Embryonic facial prominence (tissue), 1 donor: ENCODE results near the gene CAMLG.
"Not testable (repeated sequence)": the region's sequence is repeated elsewhere in the genome, so short reads cannot be mapped to it uniquely, and the experiment has no call there.

Source experiments
- DNase-seq: peaks from one replicate; pipeline ENCODE4 v3.0.0-alpha.2; 2016; ENCODE audit errors: extremely low spot score

The CAMLG gene

GRCh38 chr5:134738133-134738962 is at the start of gene CAMLG:
Gene CAMLG, plus strand, starts transcription at chr5:134738548. Its CDS starts 73 bp downstream, at chr5:134738621.
- DNase-seq = peak; percentile 93

GRCh38 chr5:134690144-134690543 is 48.2 kb upstream of the CAMLG start:
- DNase-seq = not testable (repeated sequence)

- DNase-seq = no peak
Observed at GRCh38 chr5:134692722-134693121, 45.6 kb upstream of the CAMLG start.

GRCh38 chr5:134708301-134708700 is 30.0 kb upstream of the CAMLG start:
- no peak for DNase-seq

GRCh38 chr5:134714120-134714519 is 24.2 kb upstream of the CAMLG start:
- DNase-seq = no peak

GRCh38 chr5:134714541-134714940 is 23.8 kb upstream of the CAMLG start:
- DNase-seq = no peak

DNA sequence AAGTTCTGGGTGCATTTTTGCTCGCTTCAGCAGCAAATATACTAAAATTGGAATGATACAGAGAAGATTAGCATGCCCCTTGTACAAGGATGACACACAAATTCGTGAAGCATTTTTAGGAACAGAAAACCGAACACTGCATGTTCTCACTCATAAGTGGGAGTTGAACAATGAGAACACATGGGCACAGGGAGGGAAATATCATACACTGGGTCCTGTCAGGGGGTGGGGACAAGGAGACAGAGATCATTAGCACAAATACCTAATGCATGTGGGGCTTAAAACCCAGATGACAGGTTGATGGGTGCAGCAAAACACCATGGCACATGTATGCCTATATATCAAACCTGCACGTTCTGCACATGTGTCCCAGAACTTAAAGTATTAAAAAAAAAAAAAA is 22.9 kb upstream of the CAMLG start:
- not testable (repeated sequence) for DNase-seq

DNA sequence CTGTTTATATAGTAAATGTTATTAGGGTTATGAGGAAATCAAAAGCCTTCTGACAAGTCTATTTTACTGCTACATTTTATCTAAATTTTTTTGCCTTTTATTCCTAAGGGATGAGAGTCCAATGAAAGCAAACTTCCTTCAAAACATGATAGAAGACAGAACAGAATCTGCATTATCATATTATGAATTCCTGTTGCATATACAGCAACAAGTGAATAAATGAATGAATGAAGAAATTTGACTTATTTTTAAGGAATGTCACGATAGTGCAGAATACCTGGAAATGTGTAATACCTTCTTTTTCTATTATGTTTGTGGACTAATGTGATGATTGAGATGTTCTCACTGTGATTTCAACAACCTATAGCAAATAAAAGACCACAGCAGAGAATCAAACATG is 13.5 kb upstream of the CAMLG start:
- no peak for DNase-seq

DNA sequence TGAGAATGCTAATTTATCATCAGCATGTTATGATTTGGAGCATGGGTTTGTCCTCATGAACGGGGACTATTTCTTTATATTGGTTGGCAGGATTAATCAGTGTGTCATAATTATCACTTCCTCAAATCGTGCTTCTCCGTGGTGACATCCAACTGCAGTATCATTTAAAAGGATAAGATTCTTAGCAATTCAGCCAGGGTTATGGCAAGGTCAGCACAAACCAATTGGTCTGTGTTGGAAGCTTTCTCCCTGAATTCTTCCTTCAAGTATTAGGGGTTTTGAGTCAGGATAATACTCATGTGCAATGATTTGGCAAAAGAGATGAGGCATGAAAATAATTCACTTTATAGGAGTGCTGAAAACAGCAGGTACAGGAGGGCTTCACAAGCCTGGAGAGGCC is 5.5 kb upstream of the CAMLG start:
- no peak for DNase-seq

DNA sequence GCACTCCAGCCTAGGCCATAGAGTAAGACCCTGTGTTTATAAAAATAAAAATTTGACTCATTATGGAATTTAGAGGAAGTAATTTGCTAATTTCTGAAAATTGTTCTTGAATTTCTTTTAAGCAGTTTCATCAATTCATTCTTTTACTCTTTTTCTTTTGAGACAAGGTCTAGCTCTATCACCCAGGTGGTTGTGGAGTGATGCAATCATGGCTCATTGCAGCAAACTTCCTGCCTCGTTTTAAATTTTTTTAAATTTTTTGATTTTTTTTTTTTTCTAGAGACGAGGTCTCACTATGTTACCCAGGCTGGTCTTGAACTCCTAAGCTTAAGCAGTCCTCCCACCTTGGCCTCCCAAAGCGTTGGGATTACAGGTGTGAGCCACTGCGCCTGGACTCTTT is 3.1 kb upstream of the CAMLG start:
- DNase-seq = no peak

DNA sequence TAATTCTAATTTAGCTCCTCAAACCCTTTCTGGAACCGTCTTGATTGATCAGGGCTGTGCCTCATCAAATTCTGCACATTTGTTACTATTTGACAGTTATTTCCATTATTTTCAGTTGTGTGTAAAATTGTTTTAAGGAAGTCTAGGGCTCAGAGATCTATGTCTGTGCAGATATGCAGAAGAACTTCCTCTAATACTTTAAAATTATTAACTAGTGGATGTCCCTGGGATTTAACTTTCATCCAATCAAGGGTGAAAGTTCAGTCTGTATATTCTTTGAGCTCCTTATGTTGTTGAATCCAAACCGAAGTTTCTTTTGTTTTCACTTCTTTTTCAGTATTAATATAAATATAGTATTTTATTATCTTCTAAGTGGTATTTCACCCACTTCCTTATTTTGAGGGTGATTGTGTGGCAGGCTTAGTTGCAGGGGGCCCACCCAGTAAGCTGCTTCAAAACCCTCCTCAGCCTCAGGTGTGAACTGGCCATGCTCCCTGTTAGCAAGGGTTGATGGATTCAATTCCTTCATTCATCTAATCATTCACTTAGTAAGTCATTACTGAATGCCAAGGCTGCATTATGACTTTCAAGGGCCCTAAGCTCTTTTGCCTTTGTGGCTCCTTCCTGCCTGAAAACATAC is 2.1 kb upstream of the CAMLG start:
- DNase-seq = no peak

- DNase-seq = peak; percentile 31
Observed at GRCh38 chr5:134738963-134739661, 764 bp downstream of the CAMLG start.

GRCh38 chr5:134741052-134741451 is 2.7 kb downstream of the CAMLG start:
- no peak for DNase-seq

DNA sequence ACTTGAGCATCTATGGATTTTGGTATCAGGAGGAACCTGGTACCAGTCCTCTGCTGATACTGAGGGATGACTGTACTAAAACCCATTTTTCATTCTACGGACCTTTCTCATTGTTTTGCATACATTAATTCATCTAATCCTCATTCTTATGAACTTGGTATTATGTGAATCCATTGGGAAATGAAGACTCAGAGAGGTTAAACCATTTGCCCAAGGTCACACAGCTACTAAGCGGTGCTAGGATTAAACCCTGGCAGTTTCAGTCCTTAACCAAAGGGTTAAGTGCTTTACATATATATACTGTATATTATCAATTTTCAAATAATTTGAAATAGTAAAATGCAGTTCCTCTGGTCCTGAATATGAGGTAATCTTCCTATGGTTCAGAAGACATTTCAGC is 3.8 kb downstream of the CAMLG start:
- no peak for DNase-seq

GRCh38 chr5:134749415-134749814 is 11.1 kb downstream of the CAMLG start:
- no peak for DNase-seq

DNA sequence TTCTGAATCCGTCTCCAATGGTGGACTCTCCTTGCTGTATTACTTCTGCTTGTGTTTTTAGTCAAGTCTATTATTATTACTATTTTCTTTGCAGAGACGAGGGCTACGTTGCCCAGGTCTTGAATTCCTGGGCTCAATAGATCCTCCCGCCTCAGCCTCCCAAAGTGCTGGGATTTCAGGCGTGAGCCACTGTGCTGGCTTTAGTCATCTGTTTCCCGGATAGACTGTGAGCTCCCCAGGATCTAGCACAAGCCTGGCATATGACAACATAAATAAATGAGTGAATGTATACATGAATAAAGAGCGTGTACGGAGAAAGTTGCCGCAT is 19.8 kb downstream of the CAMLG start:
- DNase-seq = no peak

DNA sequence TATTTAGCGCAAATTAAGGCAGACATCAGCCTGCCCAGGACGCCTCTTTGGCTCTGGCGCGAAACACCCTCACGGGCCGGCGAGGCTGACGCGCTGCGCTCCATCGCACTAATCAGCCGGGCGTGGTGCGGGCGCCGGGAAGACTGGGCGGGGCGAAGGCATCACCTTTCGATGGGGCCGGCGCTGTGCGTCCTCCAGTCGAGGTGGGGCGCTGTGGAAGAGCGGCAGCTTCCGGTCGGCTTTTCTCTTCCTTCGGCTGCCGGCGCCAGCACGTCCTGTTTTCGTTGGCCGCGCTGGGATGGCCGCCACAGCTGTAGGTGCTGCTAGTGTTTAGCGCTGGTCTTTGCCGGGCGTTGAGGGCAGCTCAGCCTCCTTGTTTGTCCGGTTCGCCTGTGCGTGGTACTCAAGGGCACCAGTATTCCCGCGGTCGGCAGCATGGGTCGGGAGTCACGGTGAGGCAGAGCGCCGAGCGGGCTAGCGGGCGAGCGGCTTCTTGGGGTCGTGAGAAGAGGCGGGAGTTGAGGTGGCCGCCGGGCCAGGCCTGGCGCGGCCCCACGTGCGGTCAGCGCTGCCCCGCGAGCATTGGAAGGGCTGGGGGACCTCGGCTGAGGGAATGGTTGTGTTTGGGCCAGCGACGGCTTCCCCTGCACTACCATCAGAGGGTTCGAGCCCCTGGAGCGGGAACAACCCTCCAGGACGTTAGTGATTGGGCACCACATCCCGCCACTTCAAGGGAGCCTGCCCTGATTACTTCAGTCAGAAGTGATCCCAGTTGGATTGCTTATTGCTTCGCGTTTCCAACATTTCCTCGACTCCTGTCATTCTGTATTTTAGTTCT is 20.4 kb downstream of the CAMLG start, which contains the start of gene DDX46:
DDX46 (plus strand) TSS at position 276 of the 838 bp plus-strand sequence; CDS start at position 436, 160 bp downstream.
- DNase-seq = peak; percentile 88

DNA sequence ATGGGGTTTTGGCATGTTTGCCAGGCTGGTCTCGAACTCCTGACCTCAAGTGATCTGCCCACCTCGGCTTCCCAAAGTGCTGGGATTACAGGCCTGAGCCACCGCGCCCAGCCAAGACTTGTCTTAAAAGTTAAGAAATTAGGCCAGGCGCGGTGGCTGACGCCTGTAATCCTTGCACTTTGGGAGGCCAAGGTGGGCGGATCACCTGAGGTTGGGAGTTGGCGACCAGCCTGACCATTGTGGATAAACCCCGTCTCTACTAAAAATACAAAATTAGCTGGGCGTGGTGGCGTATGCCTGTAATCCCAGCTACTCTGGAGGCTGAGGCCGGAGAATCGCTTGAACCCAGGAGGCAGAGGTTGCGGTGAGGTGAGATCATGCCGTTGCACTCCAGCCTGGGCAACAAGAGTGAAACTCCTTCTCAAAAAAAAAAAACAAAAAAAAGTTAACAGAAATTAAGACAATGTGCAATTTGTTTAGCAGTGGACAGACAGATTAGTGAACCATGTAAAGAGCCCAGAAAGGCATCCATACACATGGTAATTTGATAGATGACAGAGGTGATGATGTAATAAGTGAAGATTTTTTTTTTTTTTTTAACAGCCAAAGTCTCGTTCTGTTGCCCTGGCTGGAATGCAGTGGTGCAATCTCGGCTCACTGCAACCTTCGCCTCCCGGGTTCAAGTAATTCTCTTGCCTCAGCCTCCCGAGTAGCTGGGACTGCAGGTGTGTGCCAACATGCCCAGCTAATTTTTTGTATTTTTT is 29.4 kb downstream of the CAMLG start:
- DNase-seq = not testable (repeated sequence)

- no peak for DNase-seq
Observed at GRCh38 chr5:134769206-134769605, 30.9 kb downstream of the CAMLG start.

DNA sequence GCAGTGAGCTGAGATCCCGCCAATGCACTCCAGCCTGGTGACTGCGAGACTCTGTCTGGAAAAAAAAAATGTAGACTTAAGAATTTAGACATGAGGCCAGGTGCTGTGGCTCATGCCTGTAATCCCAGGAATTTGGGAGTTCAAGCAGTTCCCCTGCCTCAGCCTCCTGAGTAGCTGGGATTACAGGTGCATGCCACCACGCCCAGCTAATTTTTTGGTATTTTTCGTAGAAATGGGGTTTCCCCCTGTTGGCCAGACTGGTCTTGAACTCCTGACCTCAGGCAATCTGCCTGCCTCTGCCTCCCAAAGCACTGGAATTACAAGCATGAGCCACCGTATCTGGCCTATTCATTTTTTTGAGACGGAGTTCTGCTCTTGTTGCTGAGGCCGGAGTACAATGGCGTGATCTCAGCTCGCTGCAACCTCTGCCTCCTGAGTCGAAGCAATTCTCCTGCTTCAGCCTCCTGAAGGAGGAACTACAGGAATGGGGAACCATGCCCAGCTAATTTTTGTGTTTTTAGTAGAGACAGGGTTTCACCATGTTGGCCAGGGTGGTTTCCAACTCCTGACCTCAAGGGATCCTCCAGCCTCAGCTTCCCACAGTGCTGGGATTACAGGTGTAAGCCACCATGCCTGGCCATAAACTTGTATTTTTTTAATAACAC is 34.2 kb downstream of the CAMLG start:
- no peak for DNase-seq
